Activated CD8-positive, alpha-beta memory T cell treated with anti-CD3 and anti-CD28 coated beads for 36 hours (primary cell): ENCODE measurements around the gene KIF12. TPM values are rescaled to one million over a fixed set of nuclear protein-coding genes. Genes with fewer than 3 reads are reported as not detected.

Source experiments
- total RNA-seq, 2 experiments: library from RNA; stranded (reverse); gene quantifications; one replicate each; pipeline ENCODE4 v1.2.3, GENCODE V29; 2021

KIF12 gene
- total RNA-seq, 2 experiments from 2014 or later = not detected

Other genes starting within 250 kb of the KIF12 start
- gene ZNF618, start 223.0 kb downstream of the KIF12 start, total RNA-seq = under 1 TPM; 0.36 TPM
- gene AMBP, start 21.0 kb downstream of the KIF12 start, total RNA-seq = not detected
- 1 to 10 TPM; 2.9 to 3.2 TPM for gene COL27A1, start 56.2 kb upstream of the KIF12 start, total RNA-seq
- not detected for gene ORM1, start 223.8 kb upstream of the KIF12 start, total RNA-seq
- not detected for gene ORM2, start 230.6 kb upstream of the KIF12 start, total RNA-seq